ENCODE data around the gene INPP1.

- no peak for TF ChIP-seq CTCF (IDR thresholded peaks at IDR 0.05; ENCODE audit: low read depth, low read length)
- no peak for TF ChIP-seq EZH2phosphoT487 (IDR thresholded peaks at IDR 0.05; ENCODE audit: low read depth)
These were observed 35.5 kb downstream of the INPP1 start for GRCh38 chr2:190378880-190379237.

All from OCI-LY3 (cell line).